ENCODE data around the gene FDCSP.

DNA sequence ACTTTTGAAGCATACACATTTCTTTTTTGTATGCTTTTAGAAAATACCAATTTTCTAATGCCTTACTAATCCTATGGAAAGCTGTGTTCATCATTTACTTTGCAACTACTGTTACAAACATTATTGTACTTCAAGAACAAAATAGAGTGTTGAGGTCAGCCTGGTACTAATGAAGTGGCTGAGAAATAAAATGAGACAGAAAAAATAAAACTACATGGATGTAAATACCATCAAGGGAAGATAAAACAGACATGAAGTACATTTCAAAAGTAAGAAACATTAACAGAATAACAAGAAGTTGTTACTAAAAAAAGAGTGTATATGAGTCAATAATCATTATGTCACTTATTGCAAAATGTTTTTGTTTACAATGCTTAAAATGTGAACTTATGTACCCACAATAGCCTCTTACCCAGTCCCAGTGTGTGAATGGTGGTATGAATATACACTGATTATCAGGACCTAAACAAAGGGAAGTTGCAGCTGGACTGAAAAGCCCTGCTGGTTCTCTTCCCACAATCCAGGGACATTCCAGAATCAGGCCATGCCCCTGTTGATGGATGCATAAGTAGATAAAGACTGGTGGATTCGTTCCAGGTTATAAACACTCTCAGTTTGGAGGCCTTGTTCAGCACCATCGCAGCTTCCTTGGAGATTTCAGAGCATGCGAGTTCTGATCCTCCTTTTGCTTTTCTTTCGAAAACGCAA is 14.1 kb downstream of the FDCSP start:
- TF ChIP-seq, protein P1, sequence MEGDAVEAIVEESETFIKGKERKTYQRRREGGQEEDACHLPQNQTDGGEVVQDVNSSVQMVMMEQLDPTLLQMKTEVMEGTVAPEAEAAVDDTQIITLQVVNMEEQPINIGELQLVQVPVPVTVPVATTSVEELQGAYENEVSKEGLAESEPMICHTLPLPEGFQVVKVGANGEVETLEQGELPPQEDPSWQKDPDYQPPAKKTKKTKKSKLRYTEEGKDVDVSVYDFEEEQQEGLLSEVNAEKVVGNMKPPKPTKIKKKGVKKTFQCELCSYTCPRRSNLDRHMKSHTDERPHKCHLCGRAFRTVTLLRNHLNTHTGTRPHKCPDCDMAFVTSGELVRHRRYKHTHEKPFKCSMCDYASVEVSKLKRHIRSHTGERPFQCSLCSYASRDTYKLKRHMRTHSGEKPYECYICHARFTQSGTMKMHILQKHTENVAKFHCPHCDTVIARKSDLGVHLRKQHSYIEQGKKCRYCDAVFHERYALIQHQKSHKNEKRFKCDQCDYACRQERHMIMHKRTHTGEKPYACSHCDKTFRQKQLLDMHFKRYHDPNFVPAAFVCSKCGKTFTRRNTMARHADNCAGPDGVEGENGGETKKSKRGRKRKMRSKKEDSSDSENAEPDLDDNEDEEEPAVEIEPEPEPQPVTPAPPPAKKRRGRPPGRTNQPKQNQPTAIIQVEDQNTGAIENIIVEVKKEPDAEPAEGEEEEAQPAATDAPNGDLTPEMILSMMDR (IDR thresholded peaks at IDR 0.05; ENCODE audit: low read length): no peak
- TF ChIP-seq EZH2 (IDR thresholded peaks at IDR 0.05; ENCODE audit: borderline replicate concordance, low read length): no peak

Measured in OCI-LY1 (cell line).